K562 (cell line): ENCODE measurements around the gene YIPF2. TPM values are rescaled to one million over a fixed set of nuclear protein-coding genes. Genes with fewer than 3 reads are reported as not detected.
A peak's percentile ranks its signal among the peaks of the same experiment; 100 is the strongest.

ENCODE experiments used
- ATF1 ChIP-seq, 2 experiments: fragments of 450-650 bp in 1 of 2; IDR thresholded peaks; 2 replicates each; pipeline ENCODE4 v1.6.1; 2016; ENCODE audit warnings: missing compliant biosample characterization in 1 of 2, missing genetic modification characterization in 1 of 2
- CUX1 ChIP-seq: fragments of 200-800 bp; sonication (Bioruptor generic); IDR thresholded peaks from 2 replicates; pipeline ENCODE4 v1.6.1; 2016; ENCODE audit warnings: missing genetic modification characterization, missing compliant biosample characterization
- DMBX1 ChIP-seq: fragments of 250-450 bp; sonication (Bioruptor Pico); IDR thresholded peaks from 2 replicates; pipeline ENCODE4 v1.8.0; 2022; ENCODE audit warnings: inconsistent platforms, mild to moderate bottlenecking, moderate library complexity, borderline replicate concordance
- FOXM1 ChIP-seq, 2 experiments: fragments of 450-650 bp in 1 of 2; sonication (generic) in 1 of 2; formaldehyde crosslinking in 1 of 2; IDR thresholded peaks; 2 replicates each; pipeline versions ENCODE4 v1.6.1 to v1.9.0; 2017 to 2022; ENCODE audit warnings: low read depth in 2 of 2, mild to moderate bottlenecking in 2 of 2, missing genetic modification reagents in 1 of 2, moderate library complexity in 1 of 2
- FOXP1 ChIP-seq: sonication (generic); formaldehyde crosslinking; IDR thresholded peaks from 2 replicates; pipeline ENCODE4 v1.8.0; 2022; ENCODE audit warnings: mild to moderate bottlenecking, missing genetic modification reagents
- HDAC3 ChIP-seq: fragments of 450-650 bp; IDR thresholded peaks from 2 replicates; pipeline ENCODE4 v1.6.1; 2018; ENCODE audit warnings: borderline replicate concordance, mild to moderate bottlenecking, moderate library complexity; ENCODE audit not compliant: partially characterized antibody
- HNRNPLL ChIP-seq: fragments of 200-400 bp; formaldehyde crosslinking; IDR thresholded peaks from 2 replicates; pipeline ENCODE4 v1.6.1; 2017; ENCODE audit warnings: low read length, low read depth, mild to moderate bottlenecking; ENCODE audit not compliant: poor library complexity, severe bottlenecking
- KDM2B ChIP-seq: fragments of 250-450 bp; sonication (Bioruptor Pico); IDR thresholded peaks from 2 replicates; pipeline ENCODE4 v1.8.0; 2021; ENCODE audit warnings: mild to moderate bottlenecking, moderate library complexity
- NR2C2 ChIP-seq, 2 experiments: fragments of 200-800 bp in 1 of 2; sonication (Bioruptor generic) in 1 of 2; sonication (generic) in 1 of 2; formaldehyde crosslinking in 1 of 2; IDR thresholded peaks; 2 replicates each; pipeline versions ENCODE4 v1.6.1 to v1.8.0; 2016 to 2022; ENCODE audit warnings: mild to moderate bottlenecking in 1 of 2, missing compliant biosample characterization in 1 of 2, missing genetic modification characterization in 1 of 2, missing genetic modification reagents in 1 of 2
- PATZ1 ChIP-seq: fragments of 250-450 bp; sonication (Bioruptor Pico); IDR thresholded peaks from 2 replicates; pipeline ENCODE4 v1.5.0; 2020; ENCODE audit warnings: mild to moderate bottlenecking, borderline replicate concordance
- PHB ChIP-seq: fragments of 250-450 bp; sonication (Bioruptor Pico); IDR thresholded peaks from 2 replicates; pipeline ENCODE4 v1.5.0; 2021
- SRSF1 ChIP-seq: fragments of 200-400 bp; formaldehyde crosslinking; IDR thresholded peaks from 2 replicates; pipeline ENCODE4 v1.6.1; 2017; ENCODE audit warnings: mild to moderate bottlenecking, low read depth, low read length, moderate library complexity
- SUPT5H ChIP-seq: fragments of 450-650 bp; IDR thresholded peaks from 2 replicates; pipeline ENCODE4 v1.6.1; 2016
- TCF7 ChIP-seq: sonication (generic); IDR thresholded peaks from 2 replicates; pipeline ENCODE4 v1.6.1; 2016; ENCODE audit warnings: antibody characterized with exemption, borderline replicate concordance
- TRIM25 ChIP-seq: fragments of 450-650 bp; IDR thresholded peaks from 2 replicates; pipeline ENCODE4 v1.7.0; 2016; ENCODE audit warnings: borderline replicate concordance
- ZNF354B ChIP-seq: fragments of 250-450 bp; sonication (Bioruptor Pico); IDR thresholded peaks from 2 replicates; pipeline ENCODE4 v1.4.0; 2020
- ZNF766 ChIP-seq: fragments of 200-800 bp; sonication (Bioruptor generic); conservative IDR thresholded peaks from 2 replicates; pipeline ENCODE4 v1.6.1; 2016; ENCODE audit warnings: missing genetic modification characterization, missing compliant biosample characterization
- polyA plus RNA-seq, 8 experiments: library from polyadenylated mRNA; depleted of rRNA in 4 of 8; stranded (reverse) in 5 of 8; unstranded in 3 of 8; fragments of >200 nt; fragmentation: Nextera tagmentation in 2 of 8; fragmentation: Illumina TruSeq in 1 of 8; extraction: Ambion mirVana in 2 of 8; extraction: Trizol in 1 of 8; gene quantifications; 2 replicates each; pipeline versions ENCODE4 v1.2.1 to v1.2.3, GENCODE V29; 2011 to 2014; ENCODE audit warnings: inconsistent platforms in 1 of 8, missing spikeins in 1 of 8
- total RNA-seq, 7 experiments: library from RNA; depleted of rRNA in 6 of 7; stranded (reverse); fragments of >200 nt in 6 of 7; fragmentation: Illumina TruSeq in 2 of 7; extraction: Trizol in 2 of 7; gene quantifications; 2 replicates each; pipeline versions ENCODE4 v1.2.1 to v1.2.3, GENCODE V29; 2011 to 2021; ENCODE audit warnings: low replicate concordance in 1 of 7

Gene YIPF2
- total and polyA plus RNA-seq, 9 of the 15 experiments (the other 6 are each of a cell fraction or from before 2014, with no cell fraction given): 1.3 to 65.2 (median 31.6) TPM

GRCh38 chr19:10960314-10961072 is 32.1 kb upstream of the YIPF2 start, which contains the start of gene SMARCA4 (continued):
- TF ChIP-seq DMBX1: peak; percentile 94
- TF ChIP-seq KDM2B (CRISPR knock-in tag): 0 out of 2 replicates have a peak, but pooled peaks have one; percentile 50
- TF ChIP-seq PHB: 0 out of 2 replicates have a peak, but pooled peaks have one; percentile 67
- TF ChIP-seq SUPT5H: peak; percentile 96
- no peak for TF ChIP-seq PATZ1 (CRISPR knock-in tag)
- TF ChIP-seq HNRNPLL: no peak
- peak; percentile 35; the same call in 1 of the 2 replicates for TF ChIP-seq ATF1 (CRISPR knock-in tag; IDR thresholded peaks at IDR 0.05)
- peak; percentile 75 for TF ChIP-seq ATF1 (tag; IDR thresholded peaks at IDR 0.05)
- TF ChIP-seq CUX1 (CRISPR knock-in tag): peak; percentile 90; the same call in 1 of the 2 replicates
- TF ChIP-seq FOXM1 (IDR thresholded peaks at IDR 0.05; ENCODE audit: low read depth): no peak
- TF ChIP-seq FOXM1 (CRISPR knock-in tag; IDR thresholded peaks at IDR 0.05; ENCODE audit: low read depth): 0 out of 2 replicates have a peak, but pooled peaks have one; percentile 49
- TF ChIP-seq ZNF766: peak; percentile 99
- TF ChIP-seq SRSF1: no peak
- peak; percentile 79; the same call in 1 of the 2 replicates for TF ChIP-seq TCF7
- TF ChIP-seq HDAC3: no peak
- TF ChIP-seq TRIM25: no peak
- TF ChIP-seq NR2C2 (CRISPR knock-in tag; IDR thresholded peaks at IDR 0.05): peak; percentile 59; the same call in 1 of the 2 replicates
- TF ChIP-seq NR2C2 (tag; IDR thresholded peaks at IDR 0.05): peak; percentile 80
- peak; percentile 86; the same call in 1 of the 2 replicates for TF ChIP-seq FOXP1 (CRISPR knock-in tag)
- TF ChIP-seq ZNF354B (CRISPR knock-in tag): no peak
